GM12873 (cell line): ENCODE measurements around the gene SLC6A13.

Experiments used
- TF ChIP-seq, protein P1 (sequence below): IDR thresholded peaks from 2 replicates; pipeline ENCODE4 v1.5.1; 2012; ENCODE audit warnings: low read depth, mild to moderate bottlenecking, moderate library complexity, low read length, control low read depth; ENCODE audit not compliant: insufficient read depth; ENCODE audit errors: missing control alignments

Gene SLC6A13

DNA sequence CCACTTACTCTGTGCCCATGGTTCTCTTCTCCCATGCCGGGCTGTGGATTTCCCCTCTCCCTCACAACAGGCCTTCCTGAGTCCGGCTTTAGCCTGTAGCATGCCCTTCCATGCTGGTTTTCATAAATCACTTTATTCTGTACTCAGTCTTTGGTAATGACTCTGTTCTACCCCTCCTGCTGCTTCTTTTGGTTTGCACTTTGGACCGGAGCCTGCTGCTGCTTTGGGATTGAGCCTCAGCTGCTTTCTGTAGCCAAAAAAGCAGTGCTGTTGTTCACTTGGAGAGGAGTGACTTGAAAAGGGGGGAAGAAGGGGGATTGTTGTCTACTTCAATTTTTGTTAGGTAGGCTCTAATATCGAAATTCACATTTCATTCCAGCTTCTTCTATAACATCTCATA, 8.5 kb upstream of the SLC6A13 start:
- TF ChIP-seq, protein P1, sequence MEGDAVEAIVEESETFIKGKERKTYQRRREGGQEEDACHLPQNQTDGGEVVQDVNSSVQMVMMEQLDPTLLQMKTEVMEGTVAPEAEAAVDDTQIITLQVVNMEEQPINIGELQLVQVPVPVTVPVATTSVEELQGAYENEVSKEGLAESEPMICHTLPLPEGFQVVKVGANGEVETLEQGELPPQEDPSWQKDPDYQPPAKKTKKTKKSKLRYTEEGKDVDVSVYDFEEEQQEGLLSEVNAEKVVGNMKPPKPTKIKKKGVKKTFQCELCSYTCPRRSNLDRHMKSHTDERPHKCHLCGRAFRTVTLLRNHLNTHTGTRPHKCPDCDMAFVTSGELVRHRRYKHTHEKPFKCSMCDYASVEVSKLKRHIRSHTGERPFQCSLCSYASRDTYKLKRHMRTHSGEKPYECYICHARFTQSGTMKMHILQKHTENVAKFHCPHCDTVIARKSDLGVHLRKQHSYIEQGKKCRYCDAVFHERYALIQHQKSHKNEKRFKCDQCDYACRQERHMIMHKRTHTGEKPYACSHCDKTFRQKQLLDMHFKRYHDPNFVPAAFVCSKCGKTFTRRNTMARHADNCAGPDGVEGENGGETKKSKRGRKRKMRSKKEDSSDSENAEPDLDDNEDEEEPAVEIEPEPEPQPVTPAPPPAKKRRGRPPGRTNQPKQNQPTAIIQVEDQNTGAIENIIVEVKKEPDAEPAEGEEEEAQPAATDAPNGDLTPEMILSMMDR: no peak

DNA sequence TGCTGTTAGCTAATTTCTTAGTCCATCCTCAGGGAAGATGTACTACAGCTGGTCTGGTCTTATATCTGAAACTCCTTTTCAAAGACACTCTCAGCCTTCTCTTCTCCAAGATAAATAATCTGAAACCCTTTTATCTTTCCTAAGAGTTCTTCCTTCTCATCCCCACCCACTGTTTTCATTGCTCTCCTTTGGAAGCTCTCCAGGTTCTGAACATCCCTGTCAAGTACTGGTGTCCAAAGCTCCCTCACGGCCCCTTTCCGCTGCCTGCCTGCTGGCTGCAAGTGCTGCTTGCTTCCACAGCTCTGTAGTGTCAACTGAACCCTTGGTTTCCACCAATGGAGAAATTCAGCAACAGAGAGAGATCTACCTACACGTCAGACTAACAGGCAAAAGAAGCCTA, 6.6 kb upstream of the SLC6A13 start:
- TF ChIP-seq, protein P1: no peak

DNA sequence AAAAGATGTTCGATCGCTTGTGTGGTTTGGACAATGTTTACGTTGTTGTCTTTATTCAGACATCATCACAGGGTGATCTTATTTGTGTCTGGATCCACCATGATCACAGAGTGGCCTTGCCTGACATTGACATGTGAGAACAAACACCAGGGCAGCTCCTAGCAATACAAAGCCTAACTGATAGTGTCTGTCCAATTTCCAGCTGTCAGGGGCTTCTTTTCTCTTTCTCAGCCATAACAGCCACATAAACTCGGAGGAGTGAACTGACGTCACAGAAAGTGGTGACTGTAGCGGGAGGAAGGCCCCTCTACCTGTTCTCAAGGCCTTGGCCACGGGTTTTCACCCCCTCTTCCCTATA, 5.8 kb upstream of the SLC6A13 start:
- TF ChIP-seq, protein P1: no peak

DNA sequence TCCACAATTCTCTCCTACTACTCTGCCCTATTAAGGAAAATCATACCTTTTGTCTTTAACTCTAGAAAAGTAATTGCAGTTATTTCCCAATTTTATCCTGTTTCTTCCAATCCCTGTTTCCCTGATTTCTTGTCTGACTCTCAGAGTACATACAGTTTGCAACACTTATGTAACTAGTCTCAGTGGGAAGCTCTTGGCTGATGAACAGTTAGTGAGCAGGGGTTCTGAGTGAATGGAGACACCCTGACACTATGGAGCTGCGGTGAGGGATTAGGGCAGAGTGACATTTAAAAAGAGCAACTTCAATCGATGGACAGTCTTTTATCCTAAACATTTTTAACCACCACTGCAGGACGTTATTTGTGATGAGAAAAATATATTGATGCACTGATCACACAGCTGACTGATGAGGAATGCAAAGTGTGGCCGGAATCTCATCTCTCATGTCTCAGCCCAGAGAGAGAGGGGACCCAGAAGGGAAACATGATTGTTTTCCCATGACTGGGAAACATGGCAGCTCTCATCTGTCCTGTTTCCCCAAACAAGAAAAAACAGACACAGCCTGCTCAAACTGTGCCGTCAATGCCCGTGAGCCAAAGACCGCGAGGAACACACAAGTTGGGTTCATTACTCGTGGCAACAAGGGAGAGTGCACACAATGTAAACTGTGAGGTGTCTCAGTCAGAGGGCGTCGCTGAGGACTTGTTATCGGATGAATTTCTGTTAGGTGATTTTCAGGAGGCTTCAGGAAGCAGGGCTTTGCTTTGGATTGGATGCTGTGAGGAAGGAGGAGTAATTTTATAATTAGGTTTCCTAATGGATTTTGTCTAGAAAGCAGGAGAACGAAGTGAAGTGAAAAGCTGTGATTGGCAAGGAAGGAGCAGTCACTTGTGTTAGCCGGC, 5.2 kb upstream of the SLC6A13 start:
- TF ChIP-seq, protein P1: no peak

DNA sequence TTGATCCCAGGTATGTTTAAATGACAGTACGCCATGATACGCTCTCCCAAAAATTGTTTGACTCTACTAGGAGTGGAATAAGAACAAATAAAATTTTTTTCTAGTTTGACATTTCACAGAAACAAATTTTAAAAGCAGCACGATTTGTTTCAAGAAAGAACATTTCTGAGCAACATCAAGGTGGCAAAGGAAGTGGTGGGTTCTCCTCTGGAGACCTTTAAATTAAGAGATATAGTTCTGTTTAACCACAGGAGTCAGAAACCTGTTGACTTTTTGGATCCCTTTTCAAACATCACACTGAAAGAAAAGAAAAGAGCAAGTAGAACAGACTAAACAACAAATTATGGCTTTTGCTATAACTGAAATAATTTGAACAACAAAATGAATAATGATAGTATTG, 2.5 kb upstream of the SLC6A13 start:
- TF ChIP-seq, protein P1: no peak

DNA sequence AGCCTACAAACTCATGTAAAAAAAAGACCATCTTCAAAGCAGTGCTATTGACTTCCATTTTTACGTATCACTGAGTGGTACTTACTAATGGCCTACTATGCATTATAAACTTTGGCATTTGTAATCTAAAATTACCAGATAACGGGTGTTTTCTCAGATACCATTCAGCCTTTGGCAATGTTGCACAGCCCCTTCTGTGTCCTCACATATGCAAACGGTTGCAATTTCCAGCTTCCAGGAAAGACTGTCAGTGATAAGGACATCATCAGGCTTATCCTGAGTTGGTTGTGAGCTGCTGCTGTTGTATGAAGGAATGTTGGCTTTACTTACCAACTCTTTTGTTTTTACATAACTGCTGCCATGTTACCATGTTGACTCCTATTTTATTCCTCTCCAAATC, 1.6 kb upstream of the SLC6A13 start:
- TF ChIP-seq, protein P1: no peak

DNA sequence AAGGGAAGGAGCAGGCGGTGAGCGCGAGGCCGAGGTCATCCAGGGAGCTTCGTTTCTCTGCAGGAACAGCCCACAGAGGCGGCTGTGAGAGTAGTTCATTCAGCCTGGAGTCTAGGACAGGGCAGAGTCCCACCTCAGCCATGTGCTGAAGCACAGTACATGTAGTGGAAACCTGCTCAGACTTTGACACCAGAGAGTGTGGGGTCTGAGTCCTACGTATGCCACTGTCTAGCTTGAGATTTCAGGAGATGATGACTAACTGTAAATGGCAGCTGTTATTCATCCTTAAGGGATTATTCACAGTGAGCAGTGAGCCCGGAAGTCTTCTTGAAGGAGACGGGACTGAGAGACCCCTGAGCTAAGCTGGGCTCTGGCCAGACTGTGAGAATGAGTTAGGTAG, 938 bp upstream of the SLC6A13 start:
- TF ChIP-seq, protein P1: no peak
